Spleen (tissue), 11 donors: ENCODE measurements around the gene CCL1. TPM values are rescaled to one million over a fixed set of nuclear protein-coding genes. Genes with fewer than 3 reads are reported as not detected.

Experiments used
- DNase-seq: peaks from one replicate; pipeline ENCODE4 v3.0.0-alpha.2; 2020
- H3K27ac ChIP-seq, 8 donors: fragments of 200-600 bp; sonication (generic) in 7 of 8; 1 replicate in 4 of 8; 2 replicates in 4 of 8; pipeline versions ENCODE4 v1.5.0 to v1.8.0; 2016 to 2021; ENCODE audit warnings: inconsistent platforms in 4 of 8, mild to moderate bottlenecking in 4 of 8, moderate library complexity in 1 of 8
- H3K27me3 ChIP-seq, 7 donors: fragments of 200-600 bp; sonication (generic) in 6 of 7; replicated peaks in 1 of 7; 1 replicate in 4 of 7; 2 replicates in 3 of 7; pipeline versions ENCODE4 v1.5.0 to v1.8.0; 2016 to 2021; ENCODE audit warnings: inconsistent platforms in 3 of 7, mild to moderate bottlenecking in 1 of 7
- H3K36me3 ChIP-seq, 6 donors: fragments of 200-600 bp; sonication (generic) in 5 of 6; 1 replicate in 4 of 6; 2 replicates in 2 of 6; pipeline versions ENCODE4 v1.5.0 to v1.8.0; 2016 to 2021; ENCODE audit warnings: inconsistent platforms in 2 of 6
- H3K4me1 ChIP-seq, 6 donors: fragments of 200-600 bp; sonication (generic) in 5 of 6; 1 replicate in 3 of 6; 2 replicates in 3 of 6; pipeline versions ENCODE4 v1.5.0 to v1.8.0; 2016 to 2021; ENCODE audit warnings: inconsistent platforms in 3 of 6
- H3K4me3 ChIP-seq, 8 donors: fragments of 200-600 bp; sonication (generic) in 7 of 8; 1 replicate in 4 of 8; 2 replicates in 4 of 8; pipeline versions ENCODE4 v1.5.0 to v1.8.0; 2016 to 2021; ENCODE audit warnings: inconsistent platforms in 4 of 8, mild to moderate bottlenecking in 4 of 8, moderate library complexity in 2 of 8
- H3K9me3 ChIP-seq, 8 donors: fragments of 200-600 bp; sonication (generic) in 7 of 8; 1 replicate in 4 of 8; 2 replicates in 4 of 8; pipeline versions ENCODE4 v1.5.0 to v1.8.0; 2016 to 2021; ENCODE audit warnings: inconsistent platforms in 4 of 8
- POLR2A ChIP-seq, 3 donors: fragments of 450-650 bp; IDR thresholded peaks; one replicate each; pipeline ENCODE4 v1.5.1; 2017; ENCODE audit warnings: antibody characterized with exemption in 3 of 3, mild to moderate bottlenecking in 1 of 3
- POLR2AphosphoS5 ChIP-seq, 3 donors: sonication (generic); formaldehyde crosslinking; IDR thresholded peaks; one replicate each; pipeline ENCODE4 v1.5.1; 2017; ENCODE audit warnings: antibody characterized with exemption in 3 of 3
- WGBS, 5 donors: extraction: QIAGEN DNeasy Blood & Tissue Kit in 3 of 5; methylation state at CpG; one replicate each; pipeline versions ENCODE4 v1.1.5 to v1.1.7; 2013 to 2018; 5-methylcytosine and 5-hydroxymethylcytosine counted together
- intact Hi-C: fragments of 100-400 bp; cut with DNase I; formaldehyde crosslinking; loops from one replicate; pipeline ENCODE4 v1.15.0; 2023; ENCODE audit warnings: low total_unique reads
- polyA plus RNA-seq, 3 donors: library from polyadenylated mRNA; stranded (reverse); fragments of 200-250 nt; gene quantifications; one replicate each; pipeline ENCODE4 v1.2.1, GENCODE V29; 2013
- total RNA-seq, 7 donors: library from RNA; depleted of rRNA in 3 of 7; stranded (reverse); fragments of >200 nt in 3 of 7; fragmentation: NEBNext Ultra II Directional in 4 of 7; extraction: Animal tissue kit (Norgen Biotek cat#: 25700) in 4 of 7; gene quantifications; one replicate each; pipeline versions ENCODE4 v1.1.0 to v1.2.1, GENCODE V29; 2016 to 2021
- TF ChIP-seq, protein P1 (sequence below), 11 experiments: fragments of 200-600 bp in 7 of 11; fragments of 450-650 bp in 4 of 11; sonication (generic) in 4 of 11; IDR thresholded peaks in 8 of 11; conservative IDR thresholded peaks in 3 of 11; 1 replicate in 7 of 11; 2 replicates in 4 of 11; pipeline versions ENCODE4 v1.4.0 to v1.8.0; 2016 to 2021; ENCODE audit warnings: antibody characterized with exemption in 11 of 11, inconsistent platforms in 4 of 11, mild to moderate bottlenecking in 1 of 11
- donor health status: healthy with polysubstance abuse.
- donor health status: DM: no; HTN: no; CAD: no; lungs with moderate emphysema.
- donor health status: DM: no; HTN: no; CAD: no.
- donor health status: Bipolar disorder and iron deficiency.
- donor health status: healthy.
- donor health status: DM: no; HTN: no; CAD: no.
- donor health status: DM: yes; HTN: yes; CAD: no.

CCL1 gene
- total and polyA plus RNA-seq, 10 donors: not detected

DNA sequence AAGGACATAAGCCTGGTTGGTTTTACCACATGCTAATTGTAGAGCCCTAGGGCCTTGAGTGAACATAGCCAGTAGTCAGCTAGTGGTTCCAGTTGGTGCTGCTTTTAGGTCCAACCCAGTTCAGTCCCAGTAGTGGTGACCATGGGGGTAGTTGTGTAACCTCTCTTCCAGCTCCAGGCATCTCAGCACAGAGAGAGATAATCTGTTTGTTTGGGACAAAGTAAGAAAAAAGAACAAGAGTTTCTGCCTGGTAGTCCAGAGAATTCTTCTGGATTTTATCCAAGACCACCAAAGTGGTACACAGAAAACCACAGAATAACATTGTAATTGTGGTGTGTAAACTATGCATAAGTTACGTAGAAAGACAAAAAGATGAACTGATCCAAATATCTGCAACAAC, 11.9 kb downstream of the CCL1 start:
- no peak for DNase-seq
- Histone ChIP-seq H3K4me1 (no peaks in the 10 kb centered on the region), H3K36me3 (no peaks in the 10 kb centered on the region), H3K27me3 (peaks cover 0 to 6% (median 0%) of the 10 kb centered on the region in 7 donors), H3K4me3 (no peak overlapping the region), H3K9me3 (peaks cover 0 to 7% (median 0%) of the 10 kb centered on the region in 8 donors), H3K27ac (no peak overlapping the region)
- intact Hi-C loops: no loop called here
- 88 to 100% (median 95%) methylated on average over 1 of the region's 1 CpG for WGBS, 5 donors
- TF ChIP-seq, protein P1, sequence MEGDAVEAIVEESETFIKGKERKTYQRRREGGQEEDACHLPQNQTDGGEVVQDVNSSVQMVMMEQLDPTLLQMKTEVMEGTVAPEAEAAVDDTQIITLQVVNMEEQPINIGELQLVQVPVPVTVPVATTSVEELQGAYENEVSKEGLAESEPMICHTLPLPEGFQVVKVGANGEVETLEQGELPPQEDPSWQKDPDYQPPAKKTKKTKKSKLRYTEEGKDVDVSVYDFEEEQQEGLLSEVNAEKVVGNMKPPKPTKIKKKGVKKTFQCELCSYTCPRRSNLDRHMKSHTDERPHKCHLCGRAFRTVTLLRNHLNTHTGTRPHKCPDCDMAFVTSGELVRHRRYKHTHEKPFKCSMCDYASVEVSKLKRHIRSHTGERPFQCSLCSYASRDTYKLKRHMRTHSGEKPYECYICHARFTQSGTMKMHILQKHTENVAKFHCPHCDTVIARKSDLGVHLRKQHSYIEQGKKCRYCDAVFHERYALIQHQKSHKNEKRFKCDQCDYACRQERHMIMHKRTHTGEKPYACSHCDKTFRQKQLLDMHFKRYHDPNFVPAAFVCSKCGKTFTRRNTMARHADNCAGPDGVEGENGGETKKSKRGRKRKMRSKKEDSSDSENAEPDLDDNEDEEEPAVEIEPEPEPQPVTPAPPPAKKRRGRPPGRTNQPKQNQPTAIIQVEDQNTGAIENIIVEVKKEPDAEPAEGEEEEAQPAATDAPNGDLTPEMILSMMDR (IDR thresholded peaks at IDR 0.05 in 8 of 11, conservative IDR thresholded peaks at IDR 0.05 in 3 of 11): no peak

DNA sequence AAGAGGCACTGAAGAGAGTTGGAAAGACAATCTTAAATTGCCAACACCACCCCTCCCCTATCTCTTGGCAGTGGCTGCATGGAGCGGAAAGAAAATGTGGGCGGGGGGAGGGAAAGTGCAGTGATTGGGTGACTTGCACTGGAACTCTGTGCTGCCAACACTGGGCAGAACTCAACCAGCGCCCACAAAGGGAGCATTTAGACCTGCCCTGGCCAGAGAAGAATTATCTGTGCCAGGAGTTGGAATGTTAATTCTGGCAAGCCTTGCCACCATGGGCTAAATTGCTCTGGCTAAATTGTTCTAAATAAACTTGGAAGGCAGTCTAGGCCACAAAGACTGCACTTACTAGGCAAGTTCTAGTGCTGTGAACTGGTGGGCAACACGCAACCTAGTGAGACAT, 13.3 kb downstream of the CCL1 start:
- H3K4me3 ChIP-seq: no peak overlapping the region
- no peaks in the 10 kb centered on the region for H3K36me3 ChIP-seq
- intact Hi-C loops: no loop called here
- H3K27me3 ChIP-seq: peaks cover 0 to 13% (median 0%) of the 10 kb centered on the region in 7 donors
- no peak overlapping the region for H3K27ac ChIP-seq
- peaks cover 0 to 7% (median 0%) of the 10 kb centered on the region in 8 donors for H3K9me3 ChIP-seq
- DNase-seq: no peak
- TF ChIP-seq, protein P1 (IDR thresholded peaks at IDR 0.05 in 8 of 11, conservative IDR thresholded peaks at IDR 0.05 in 3 of 11): no peak
- TF ChIP-seq POLR2AphosphoS5 (IDR thresholded peaks at IDR 0.05) (no peak), POLR2A (IDR thresholded peaks at IDR 0.05) (no peak)
- 65 to 91% (median 84%) methylated on average over 4 of the region's 4 CpGs for WGBS, 5 donors
- H3K4me1 ChIP-seq: no peaks in the 10 kb centered on the region

DNA sequence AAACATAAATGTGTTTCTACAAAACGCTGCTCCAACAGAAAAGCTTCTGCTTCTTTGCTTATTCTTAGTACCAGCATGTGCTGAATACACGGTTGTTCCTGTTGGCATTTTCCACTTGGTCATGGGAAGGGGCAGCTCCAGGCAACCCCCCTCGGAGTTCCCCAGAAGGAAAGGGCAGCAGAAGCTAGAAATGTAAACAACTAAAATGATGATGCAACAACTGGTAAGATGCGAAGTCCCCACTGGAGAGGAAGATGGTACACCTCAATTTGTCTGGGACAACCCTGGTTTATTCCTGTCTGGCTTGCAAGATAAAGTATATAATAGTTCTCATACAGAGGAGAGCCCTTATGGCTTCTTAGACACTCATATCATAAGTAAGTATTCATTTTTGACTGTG, 16.0 kb downstream of the CCL1 start:
- no peak for DNase-seq
- no peak for TF ChIP-seq POLR2A (IDR thresholded peaks at IDR 0.05)
- TF ChIP-seq POLR2AphosphoS5 (IDR thresholded peaks at IDR 0.05): no peak
- TF ChIP-seq, protein P1 (IDR thresholded peaks at IDR 0.05 in 8 of 11, conservative IDR thresholded peaks at IDR 0.05 in 3 of 11): no peak
- WGBS, 5 donors: 55 to 72% (median 62%) methylated on average over 4 of the region's 4 CpGs
- H3K27ac ChIP-seq: no peak overlapping the region
- no peak overlapping the region for H3K4me3 ChIP-seq
- peaks cover 0 to 23% (median 0%) of the 10 kb centered on the region in 7 donors for H3K27me3 ChIP-seq
- no peaks in the 10 kb centered on the region for H3K9me3 ChIP-seq
- no peaks in the 10 kb centered on the region for H3K36me3 ChIP-seq
- intact Hi-C loops: no loop called here
- H3K4me1 ChIP-seq: no peaks in the 10 kb centered on the region

DNA sequence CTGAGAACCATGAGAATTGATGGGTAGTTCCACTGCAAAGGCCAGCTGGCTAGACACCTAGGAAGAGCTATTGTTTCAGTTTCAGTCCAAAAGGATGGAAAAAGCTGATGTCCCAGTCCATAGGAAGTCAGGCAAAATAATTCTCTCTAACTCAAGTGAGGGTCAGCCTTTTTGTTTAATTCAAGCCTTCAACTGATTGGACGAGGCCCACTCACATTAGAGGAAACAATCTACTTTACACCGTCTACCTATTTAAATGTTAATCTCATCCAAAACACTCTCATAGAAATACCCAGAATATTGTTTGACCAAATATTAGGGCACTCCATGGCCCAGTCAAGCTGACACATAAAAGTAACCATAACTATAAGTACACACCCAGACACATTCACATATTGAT, 21.1 kb downstream of the CCL1 start:
- 74 to 97% (median 95%) methylated on average over 2 of the region's 2 CpGs for WGBS, 5 donors

More for the DNA sequence above, 21.1 kb downstream of the CCL1 start:
- Histone ChIP-seq H3K36me3 (no peaks in the 10 kb centered on the region), H3K27me3 (peaks cover 0 to 34% (median 0%) of the 10 kb centered on the region in 7 donors), H3K4me3 (no peak overlapping the region), H3K4me1 (no peaks in the 10 kb centered on the region), H3K9me3 (no peaks in the 10 kb centered on the region), H3K27ac (no peak overlapping the region)
- intact Hi-C loops: no loop called here
- TF ChIP-seq POLR2AphosphoS5 (IDR thresholded peaks at IDR 0.05): no peak
- TF ChIP-seq POLR2A (IDR thresholded peaks at IDR 0.05): no peak
- TF ChIP-seq, protein P1 (IDR thresholded peaks at IDR 0.05 in 8 of 11, conservative IDR thresholded peaks at IDR 0.05 in 3 of 11): no peak
- no peak for DNase-seq
